Heart left ventricle (tissue), 16 donors: ENCODE data around the gene PPEF2. TPM values are rescaled to one million over a fixed set of nuclear protein-coding genes. Genes with fewer than 3 reads are reported as not detected.
A peak's percentile ranks its signal among the peaks of the same experiment; 100 is the strongest.
"Not testable (repeated sequence)": the region's sequence is repeated elsewhere in the genome, so short reads cannot be mapped to it uniquely, and the experiment has no call there.

ENCODE experiments used
- ATAC-seq, 4 donors: fragments of 200-7000 bp; cut with Tn5 transposase; one replicate each; pipeline ENCODE4 v1.9.1; 2020 to 2022; ENCODE audit warnings: moderate library complexity in 4 of 4, mild to moderate bottlenecking in 3 of 4, moderate number of reproducible peaks in 1 of 4
- DNase-seq, 5 donors: peaks; one replicate each; pipeline ENCODE4 v3.0.0-alpha.2; 2020
- H3K27ac ChIP-seq, 12 donors: fragments of 200-600 bp; sonication (generic) in 4 of 12; one replicate each; pipeline versions ENCODE4 v1.5.0 to v1.8.0; 2016 to 2022; ENCODE audit warnings: mild to moderate bottlenecking in 2 of 12
- H3K27me3 ChIP-seq, 9 donors: fragments of 200-600 bp; sonication (generic) in 2 of 9; one replicate each; pipeline versions ENCODE4 v1.5.1 to v1.8.0; 2016 to 2022; ENCODE audit warnings: mild to moderate bottlenecking in 3 of 9
- H3K36me3 ChIP-seq, 9 donors: fragments of 200-600 bp; sonication (generic) in 2 of 9; one replicate each; pipeline versions ENCODE4 v1.5.0 to v1.8.0; 2018 to 2022; ENCODE audit warnings: mild to moderate bottlenecking in 2 of 9
- H3K4me1 ChIP-seq, 12 donors: fragments of 200-600 bp; sonication (generic) in 4 of 12; one replicate each; pipeline versions ENCODE4 v1.5.0 to v1.8.0; 2016 to 2022; ENCODE audit warnings: mild to moderate bottlenecking in 3 of 12
- H3K4me3 ChIP-seq, 12 donors: fragments of 200-600 bp; sonication (generic) in 4 of 12; one replicate each; pipeline versions ENCODE4 v1.5.0 to v1.8.0; 2017 to 2022; ENCODE audit warnings: mild to moderate bottlenecking in 9 of 12, moderate library complexity in 4 of 12
- H3K9me3 ChIP-seq, 12 donors: fragments of 200-600 bp; sonication (generic) in 4 of 12; one replicate each; pipeline versions ENCODE4 v1.5.0 to v1.8.0; 2016 to 2022; ENCODE audit warnings: mild to moderate bottlenecking in 1 of 12
- POLR2A ChIP-seq, 2 donors: fragments of 450-650 bp; IDR thresholded peaks; one replicate each; pipeline ENCODE4 v1.6.1; 2017; ENCODE audit warnings: antibody characterized with exemption in 2 of 2, mild to moderate bottlenecking in 2 of 2, moderate library complexity in 2 of 2
- WGBS, 4 donors: extraction: QIAGEN DNeasy Blood & Tissue Kit in 2 of 4; methylation state at CpG; one replicate each; pipeline versions ENCODE4 v1.1.5 to v1.1.7; 2013 to 2018; 5-methylcytosine and 5-hydroxymethylcytosine counted together
- intact Hi-C, 10 donors: fragments of 100-400 bp; cut with DNase I; formaldehyde crosslinking; loops; one replicate each; pipeline versions ENCODE4 v1.11.1 to v1.14.2; 2022
- polyA plus RNA-seq, 2 donors: library from polyadenylated mRNA; stranded (reverse); fragments of 200-250 nt; gene quantifications; one replicate each; pipeline ENCODE4 v1.2.3, GENCODE V29; 2013
- total RNA-seq, 9 donors: library from RNA; depleted of rRNA in 2 of 9; stranded (reverse); fragments of >200 nt in 2 of 9; fragmentation: NEBNext Ultra II Directional in 3 of 9; extraction: Animal tissue kit (Norgen Biotek cat#: 25700) in 3 of 9; gene quantifications; one replicate each; pipeline versions ENCODE4 v1.1.0 to v1.2.4, GENCODE V29; 2016 to 2023
- TF ChIP-seq, protein P1 (sequence below), 12 donors: fragments of 200-600 bp; sonication (generic) in 4 of 12; IDR thresholded peaks; one replicate each; pipeline versions ENCODE4 v1.5.0 to v1.8.0; 2018 to 2022; ENCODE audit warnings: antibody characterized with exemption in 12 of 12, mild to moderate bottlenecking in 5 of 12
- donor health status: ischemic (EF 13 %, LVEDD 7.1; RV severe dilation, severe dysfunction).
- donor health status: healthy with polysubstance abuse.
- donor health status: DM: no; HTN: yes; CAD: no.
- donor health status: DM: no; HTN: no; CAD: no.
- donor health status: ischemic (EF 25% LVEDD 6.9; RV normal size, moderate dysfunction).
- donor health status: ischemic (EF 25% LVEDD 5.7; RV mildly dilated, moderate dysfunction).
- donor health status: healthy.
- donor health status: DM: yes; HTN: yes; CAD: no.
- donor health status: ischemic (EF 35%, LVEDD 5.7; RV mildly dilated, moderate dysfunction).
- donor health status: nonischemic (EF 11% LVEDD 7.7; RV severe dilation, severe dysfunction).
- donor health status: DM: yes; HTN: yes; CAD: no.
- donor health status: PGD.
- donor health status: ischemic (EF 29% LVEDD 5.4; RV normal size, mild dysfunction).
- donor health status: nonischemic (EF 23%, LVEDD 6.1; RV moderate dilation, normal function).

The PPEF2 gene
- total and polyA plus RNA-seq, 11 donors, result not detected

DNA sequence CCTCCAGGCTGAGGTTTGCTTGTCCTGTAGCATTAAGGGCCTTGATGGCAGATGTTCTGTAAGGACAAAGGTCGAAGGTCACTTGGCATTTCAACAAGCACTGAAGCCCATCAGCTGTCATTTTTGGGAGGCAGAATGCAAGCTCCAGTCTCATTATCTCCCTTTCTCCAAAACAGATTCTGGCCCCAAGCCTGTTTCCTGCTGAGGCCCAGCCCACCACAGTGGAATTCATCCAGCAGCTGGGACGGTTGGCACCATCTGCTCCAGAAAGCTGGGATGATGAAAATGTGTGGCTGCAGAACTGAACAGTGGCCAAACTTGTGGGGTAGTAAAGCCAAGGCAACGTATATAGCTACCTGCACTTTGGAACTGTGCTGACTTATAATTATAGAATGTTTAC is 17.7 kb upstream of the PPEF2 start:
- Histone ChIP-seq H3K4me1 (peaks cover 0 to 9% (median 0%) of the 10 kb centered on the region in 12 donors), H3K36me3 (peaks cover 0 to 85% (median 72%) of the 10 kb centered on the region in 9 donors), H3K27ac (no peak overlapping the region), H3K27me3 (no peaks in the 10 kb centered on the region), H3K4me3 (no peak overlapping the region), H3K9me3 (no peaks in the 10 kb centered on the region)
- 40 to 61% (median 53%) methylated on average over 3 of the region's 3 CpGs for WGBS, 4 donors
- peak in 1 of 5 donors; percentile 47 for DNase-seq
- ATAC-seq, result peak in 1 of 4 donors; percentile 22
- intact Hi-C loops, result loop anchor here in 4 of 10 donors (10.0 kb wide), 2 partner anchors 145 to 155 kb away; partner anchors contain the start of gene ART3 (in 1 of the 4)
- TF ChIP-seq, protein P1, sequence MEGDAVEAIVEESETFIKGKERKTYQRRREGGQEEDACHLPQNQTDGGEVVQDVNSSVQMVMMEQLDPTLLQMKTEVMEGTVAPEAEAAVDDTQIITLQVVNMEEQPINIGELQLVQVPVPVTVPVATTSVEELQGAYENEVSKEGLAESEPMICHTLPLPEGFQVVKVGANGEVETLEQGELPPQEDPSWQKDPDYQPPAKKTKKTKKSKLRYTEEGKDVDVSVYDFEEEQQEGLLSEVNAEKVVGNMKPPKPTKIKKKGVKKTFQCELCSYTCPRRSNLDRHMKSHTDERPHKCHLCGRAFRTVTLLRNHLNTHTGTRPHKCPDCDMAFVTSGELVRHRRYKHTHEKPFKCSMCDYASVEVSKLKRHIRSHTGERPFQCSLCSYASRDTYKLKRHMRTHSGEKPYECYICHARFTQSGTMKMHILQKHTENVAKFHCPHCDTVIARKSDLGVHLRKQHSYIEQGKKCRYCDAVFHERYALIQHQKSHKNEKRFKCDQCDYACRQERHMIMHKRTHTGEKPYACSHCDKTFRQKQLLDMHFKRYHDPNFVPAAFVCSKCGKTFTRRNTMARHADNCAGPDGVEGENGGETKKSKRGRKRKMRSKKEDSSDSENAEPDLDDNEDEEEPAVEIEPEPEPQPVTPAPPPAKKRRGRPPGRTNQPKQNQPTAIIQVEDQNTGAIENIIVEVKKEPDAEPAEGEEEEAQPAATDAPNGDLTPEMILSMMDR (IDR thresholded peaks at IDR 0.05), result no peak
- no peak for TF ChIP-seq POLR2A (IDR thresholded peaks at IDR 0.05)

DNA sequence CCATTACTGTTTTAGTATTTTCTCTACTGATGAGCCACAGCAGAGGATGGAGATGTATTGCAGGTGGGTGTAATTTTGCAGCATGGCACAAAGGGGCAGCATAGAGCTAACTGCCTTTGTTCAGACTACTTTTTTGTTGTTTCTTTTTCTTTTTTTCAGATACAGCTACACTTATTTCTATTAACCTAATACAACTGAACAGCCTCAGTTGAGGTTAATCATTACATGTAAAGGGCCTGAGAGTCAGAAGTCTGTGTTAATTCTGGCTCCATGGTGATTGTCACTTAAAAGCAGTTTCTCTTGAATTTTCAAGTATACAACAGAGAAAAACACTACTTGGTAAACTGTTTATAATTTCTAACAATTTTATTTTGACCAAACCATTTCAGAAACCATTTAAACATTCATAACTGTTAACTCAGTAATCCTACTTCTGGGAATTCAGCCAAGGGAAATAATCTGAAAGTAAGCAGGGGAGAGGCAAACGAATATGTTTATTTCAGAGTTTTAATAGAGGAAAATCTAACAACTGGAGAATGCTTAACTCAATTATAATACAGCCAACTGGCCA is 13.9 kb upstream of the PPEF2 start:
- ATAC-seq, result peak in 3 of 4 donors; percentile 63 to 67 (median 65)
- peak overlapping the region in 1 of 12 donors; percentile 66 for H3K27ac ChIP-seq

DNA sequence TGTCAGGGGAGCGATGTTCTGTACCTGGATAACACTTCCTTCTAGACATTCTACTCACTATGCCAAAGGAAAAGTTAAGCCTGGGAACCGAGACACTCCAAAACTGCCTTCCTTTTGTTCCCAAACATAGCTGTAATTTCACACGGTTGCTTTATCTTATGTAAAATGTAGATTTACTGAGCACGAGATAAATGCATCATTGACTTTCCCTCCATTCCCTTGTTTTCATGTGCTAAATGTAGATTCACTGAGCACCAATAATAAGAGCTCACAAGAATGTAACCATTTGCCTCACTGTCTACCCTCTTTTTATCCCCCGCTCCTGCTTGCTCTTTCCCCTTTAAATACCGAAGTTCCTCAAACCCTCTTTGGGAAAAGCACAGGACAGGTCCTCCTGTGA is 10.7 kb upstream of the PPEF2 start:
- ATAC-seq, result no peak
- WGBS, 4 donors, result 70 to 74% (median 72%) methylated on average over 6 of the region's 6 CpGs
- H3K27me3 ChIP-seq, result no peaks in the 10 kb centered on the region
- no peak for TF ChIP-seq POLR2A (IDR thresholded peaks at IDR 0.05)
- TF ChIP-seq, protein P1 (IDR thresholded peaks at IDR 0.05), result no peak
- intact Hi-C loops, result loop anchor here in 3 of 10 donors (10.0 kb wide), 2 partner anchors 152 to 162 kb away; partner anchors contain the start of gene ART3 (in 1 of the 3)
- no peak overlapping the region for H3K4me3 ChIP-seq
- H3K36me3 ChIP-seq, result peaks cover 0 to 20% (median 9%) of the 10 kb centered on the region in 9 donors
- DNase-seq, result no peak
- no peak overlapping the region for H3K27ac ChIP-seq
- H3K4me1 ChIP-seq, result peaks cover 0 to 11% (median 0%) of the 10 kb centered on the region in 12 donors
- H3K9me3 ChIP-seq, result no peaks in the 10 kb centered on the region

More for the DNA sequence above, 13.9 kb upstream of the PPEF2 start:
- peaks cover 0 to 52% (median 38%) of the 10 kb centered on the region in 9 donors for H3K36me3 ChIP-seq
- H3K4me3 ChIP-seq, result no peak overlapping the region
- H3K27me3 ChIP-seq, result no peaks in the 10 kb centered on the region
- no peaks in the 10 kb centered on the region for H3K9me3 ChIP-seq
- WGBS, 4 donors, result 17 to 51% (median 23%) methylated on average over 1 of the region's 1 CpG
- H3K4me1 ChIP-seq, result peaks cover 0 to 9% (median 0%) of the 10 kb centered on the region in 12 donors
- DNase-seq, result no peak
- intact Hi-C loops, result loop anchor here in 3 of 10 donors (10.0 kb wide), 2 partner anchors 149 to 159 kb away; partner anchors contain the start of gene ART3 (in 1 of the 3)
- TF ChIP-seq, protein P1 (IDR thresholded peaks at IDR 0.05), result peak; percentile 49 to 87 (median 69)
- no peak for TF ChIP-seq POLR2A (IDR thresholded peaks at IDR 0.05)

DNA sequence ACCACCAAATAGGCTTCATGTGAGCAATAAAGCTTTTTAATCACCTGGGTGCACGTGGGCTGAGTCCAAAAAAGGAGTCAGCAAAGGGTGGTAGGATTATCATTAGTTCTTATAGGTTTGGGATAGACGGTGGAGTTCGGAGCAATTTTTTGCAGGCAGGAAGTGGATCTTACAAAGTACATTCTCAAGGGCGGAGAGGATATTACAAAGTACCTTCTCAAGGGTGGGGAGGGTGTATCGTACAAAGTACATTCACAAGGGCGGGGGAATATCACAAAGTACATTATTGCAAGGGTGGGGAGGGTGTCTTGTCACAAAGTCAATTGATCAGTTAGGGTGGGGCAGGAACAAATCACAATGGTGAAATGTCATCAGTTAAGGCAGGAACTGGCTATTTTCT is 8.6 kb upstream of the PPEF2 start:
- H3K27ac ChIP-seq, H3K4me1 ChIP-seq, H3K9me3 ChIP-seq, H3K36me3 ChIP-seq, ATAC-seq, DNase-seq, H3K27me3 ChIP-seq, H3K4me3 ChIP-seq: not testable (repeated sequence)
- intact Hi-C loops, result loop anchor here in 3 of 10 donors (10.0 kb wide), 2 partner anchors 154 to 164 kb away; partner anchors contain the start of gene ART3 (in 1 of the 3)
- 86 to 96% (median 94%) methylated on average over 6 of the region's 6 CpGs for WGBS, 4 donors
